Stimulated activated naive CD8-positive, alpha-beta T cell treated with anti-CD3 and anti-CD28 coated beads, Interleukin-15, Interleukin-2, amounts not matched to agents 100 ng/mL and 50 ng/mL, for 24 hours (primary cell): ENCODE measurements around the gene TAGLN2.

ENCODE experiments used
- H3K27ac Mint-ChIP-seq: one replicate; pipeline ENCODE4 v1.8.0; 2021; ENCODE audit warnings: mild to moderate bottlenecking, mixed read lengths
- H3K27me3 Mint-ChIP-seq: one replicate; pipeline ENCODE4 v1.8.0; 2021; ENCODE audit warnings: mixed read lengths
- H3K36me3 Mint-ChIP-seq: one replicate; pipeline ENCODE4 v1.8.0; 2021; ENCODE audit warnings: low read depth, mixed read lengths
- H3K4me1 Mint-ChIP-seq: one replicate; pipeline ENCODE4 v1.8.0; 2021; ENCODE audit warnings: low read depth, mixed read lengths
- H3K4me3 Mint-ChIP-seq: one replicate; pipeline ENCODE4 v1.8.0; 2021; ENCODE audit warnings: mild to moderate bottlenecking, mixed read lengths
- H3K9me3 Mint-ChIP-seq: one replicate; pipeline ENCODE4 v1.8.0; 2021; ENCODE audit warnings: mixed read lengths

Gene TAGLN2

DNA sequence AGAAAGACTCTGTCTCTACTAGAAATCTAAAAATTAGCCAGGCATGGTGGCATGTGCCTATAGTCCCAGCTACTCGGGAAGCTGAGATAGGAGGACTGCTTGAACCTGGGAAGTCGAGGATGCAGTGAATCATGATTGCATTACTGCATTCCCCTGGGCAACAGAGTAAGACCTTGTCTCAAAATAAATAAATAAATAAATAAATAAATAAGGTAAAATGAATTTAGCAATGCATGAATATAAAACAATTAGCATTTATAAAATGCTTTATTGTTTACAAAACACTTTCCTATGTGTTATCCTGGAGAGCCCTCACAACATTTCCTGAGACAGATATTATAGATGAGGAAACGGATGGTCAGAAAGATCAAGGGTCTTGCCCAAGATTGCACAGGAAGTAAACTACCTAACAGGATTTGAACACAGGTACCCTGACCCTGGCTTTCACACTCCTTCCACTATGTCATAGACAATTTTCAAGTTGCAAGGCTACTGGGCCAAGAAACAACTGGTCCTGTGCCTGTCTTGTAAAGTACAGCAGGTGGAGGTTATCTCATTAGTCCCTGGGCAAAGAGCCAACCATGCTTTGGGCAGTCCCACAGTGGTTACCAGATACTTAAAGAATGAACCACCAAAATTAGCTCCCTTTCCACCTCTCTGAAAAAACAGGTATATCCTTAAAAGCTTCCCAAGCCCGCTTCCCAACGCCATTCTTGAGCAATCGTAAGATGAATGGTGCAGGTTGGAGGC is 47.4 kb downstream of the TAGLN2 start:
- no peaks in the 10 kb centered on the region for H3K4me1 Mint-ChIP-seq
- H3K9me3 Mint-ChIP-seq = no peaks in the 10 kb centered on the region
- H3K27me3 Mint-ChIP-seq = peaks cover 3% of the 10 kb centered on the region
- H3K4me3 Mint-ChIP-seq = no peak overlapping the region
- H3K27ac Mint-ChIP-seq = no peak overlapping the region
- no peaks in the 10 kb centered on the region for H3K36me3 Mint-ChIP-seq

DNA sequence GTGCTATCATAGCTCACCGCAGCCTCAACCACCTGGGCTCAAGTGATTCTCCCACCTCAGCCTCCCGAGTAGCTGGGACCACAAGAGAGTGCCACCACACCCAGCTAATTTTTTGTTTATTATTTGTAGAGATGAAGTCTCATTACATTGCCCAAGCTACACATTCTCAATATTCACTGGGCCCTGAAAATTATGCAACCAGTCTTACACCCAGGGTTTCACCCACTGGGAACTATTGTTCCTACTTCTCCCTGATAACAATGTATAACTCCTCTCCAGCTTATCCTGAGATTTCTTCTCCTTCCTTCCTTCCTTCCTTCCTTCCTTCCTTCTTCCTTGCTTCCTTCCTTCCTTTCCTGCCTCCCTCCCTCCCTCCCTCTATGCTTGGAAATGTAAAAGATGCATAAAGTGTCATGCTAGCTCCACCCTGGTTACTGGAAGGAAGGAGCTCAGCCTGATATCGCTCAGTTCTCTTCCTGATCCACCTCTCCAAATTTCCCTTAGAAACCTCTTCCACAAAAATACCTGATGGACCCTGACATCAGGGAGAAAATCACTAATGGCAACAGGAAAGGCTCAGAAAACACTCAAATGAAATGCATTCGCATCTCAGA is 51.7 kb downstream of the TAGLN2 start:
- Mint-ChIP-seq H3K4me3 (no peak overlapping the region), H3K4me1 (peaks cover 5% of the 10 kb centered on the region), H3K27ac (no peak overlapping the region), H3K36me3 (no peaks in the 10 kb centered on the region), H3K27me3 (peaks cover 3% of the 10 kb centered on the region), H3K9me3 (no peaks in the 10 kb centered on the region)

DNA sequence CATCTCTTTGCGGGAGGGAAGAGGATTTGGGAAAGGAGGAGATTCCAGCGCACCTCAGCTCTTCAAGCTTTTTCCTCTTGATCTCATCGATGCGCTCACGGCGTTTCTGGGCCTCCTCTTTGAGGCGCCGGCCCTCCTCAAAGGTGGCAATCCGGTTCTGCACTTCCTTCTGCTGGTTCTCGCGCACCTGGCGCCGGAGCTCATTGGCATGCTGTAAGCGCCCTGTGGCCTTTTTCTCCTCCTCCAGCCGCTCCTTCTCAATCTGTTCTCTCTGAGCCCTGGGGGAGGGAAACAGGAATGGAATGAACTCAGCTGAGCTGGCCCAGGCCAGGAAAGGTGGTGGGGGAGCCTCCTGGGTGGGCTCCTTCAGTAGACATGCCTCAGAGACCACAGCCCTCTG is 52.4 kb downstream of the TAGLN2 start:
- H3K36me3 Mint-ChIP-seq = no peaks in the 10 kb centered on the region
- H3K4me3 Mint-ChIP-seq = no peak overlapping the region
- H3K9me3 Mint-ChIP-seq = no peaks in the 10 kb centered on the region
- peaks cover 3% of the 10 kb centered on the region for H3K27me3 Mint-ChIP-seq
- H3K4me1 Mint-ChIP-seq = peaks cover 5% of the 10 kb centered on the region
- H3K27ac Mint-ChIP-seq = no peak overlapping the region

- no peak overlapping the region for H3K4me3 Mint-ChIP-seq
- peaks cover 10% of the 10 kb centered on the region for H3K4me1 Mint-ChIP-seq
- H3K27ac Mint-ChIP-seq = no peak overlapping the region
- H3K9me3 Mint-ChIP-seq = no peaks in the 10 kb centered on the region
- H3K27me3 Mint-ChIP-seq = peaks cover 3% of the 10 kb centered on the region
- no peaks in the 10 kb centered on the region for H3K36me3 Mint-ChIP-seq
These were observed 54.6 kb downstream of the TAGLN2 start for GRCh38 chr1:159870704-159871103.

DNA sequence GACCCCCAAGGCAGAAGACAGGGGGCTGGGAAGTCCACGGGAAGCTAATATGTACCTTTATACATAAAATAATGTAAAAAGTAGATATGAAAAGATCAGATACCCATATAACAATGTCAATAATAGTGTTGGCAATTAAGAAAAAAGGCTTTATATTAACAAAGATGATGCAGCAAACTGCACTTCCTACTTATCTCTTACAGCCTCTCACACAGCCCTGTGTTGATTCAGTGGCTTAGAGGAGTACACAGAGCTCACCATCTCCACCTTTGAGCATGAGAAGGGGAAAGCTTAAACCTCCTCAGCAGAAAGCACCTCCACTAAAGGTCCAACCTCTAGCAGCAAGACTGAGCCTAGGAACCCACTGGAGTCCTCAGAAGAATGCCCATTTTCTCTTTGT is 55.7 kb downstream of the TAGLN2 start:
- H3K9me3 Mint-ChIP-seq = no peaks in the 10 kb centered on the region
- peaks cover 3% of the 10 kb centered on the region for H3K27me3 Mint-ChIP-seq
- H3K4me3 Mint-ChIP-seq = no peak overlapping the region
- peaks cover 10% of the 10 kb centered on the region for H3K4me1 Mint-ChIP-seq
- no peaks in the 10 kb centered on the region for H3K36me3 Mint-ChIP-seq
- no peak overlapping the region for H3K27ac Mint-ChIP-seq

DNA sequence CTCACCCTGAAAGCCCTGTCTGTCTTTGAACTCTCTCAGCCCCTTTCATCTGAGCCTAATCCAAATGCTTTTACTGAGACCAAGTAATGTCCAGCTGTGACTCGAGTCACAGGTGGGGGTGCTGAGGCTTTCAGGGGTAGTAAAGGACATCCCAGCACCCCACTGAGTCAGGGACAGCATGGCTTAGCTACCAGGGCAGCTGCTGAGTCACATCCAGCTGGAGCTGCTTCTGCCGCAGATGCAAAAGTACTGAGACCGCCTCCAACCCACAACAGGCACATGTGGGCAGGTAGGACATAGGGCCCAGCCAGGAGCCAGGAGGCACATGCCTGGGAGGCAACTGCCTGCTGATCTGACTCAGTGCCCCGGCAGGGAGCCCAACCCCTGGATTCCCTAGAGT is 56.1 kb downstream of the TAGLN2 start:
- H3K36me3 Mint-ChIP-seq = no peaks in the 10 kb centered on the region
- no peak overlapping the region for H3K27ac Mint-ChIP-seq
- H3K9me3 Mint-ChIP-seq = no peaks in the 10 kb centered on the region
- peaks cover 10% of the 10 kb centered on the region for H3K4me1 Mint-ChIP-seq
- peaks cover 4% of the 10 kb centered on the region for H3K27me3 Mint-ChIP-seq
- no peak overlapping the region for H3K4me3 Mint-ChIP-seq

DNA sequence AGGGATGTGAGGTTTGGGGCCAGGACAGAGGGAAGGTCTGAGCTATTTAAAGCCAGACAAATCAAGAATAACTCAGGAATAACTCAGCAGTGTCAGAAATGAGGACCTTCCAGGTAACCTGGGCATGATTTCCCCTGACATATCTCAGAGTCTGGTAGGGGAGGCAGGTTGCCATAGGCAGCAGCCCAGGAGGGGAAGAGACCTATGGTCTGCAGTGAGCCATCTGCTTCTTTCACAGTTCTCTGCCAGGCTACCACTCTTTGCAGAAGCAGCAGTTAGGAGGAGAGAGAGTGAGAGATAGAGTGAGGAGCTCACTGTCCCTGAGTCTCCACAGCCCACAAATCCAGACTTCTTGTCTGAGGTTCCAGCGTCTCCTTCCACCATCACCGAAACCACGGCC is 56.5 kb downstream of the TAGLN2 start:
- peaks cover 10% of the 10 kb centered on the region for H3K4me1 Mint-ChIP-seq
- H3K4me3 Mint-ChIP-seq = no peak overlapping the region
- no peaks in the 10 kb centered on the region for H3K36me3 Mint-ChIP-seq
- H3K27me3 Mint-ChIP-seq = peaks cover 6% of the 10 kb centered on the region
- H3K9me3 Mint-ChIP-seq = no peaks in the 10 kb centered on the region
- H3K27ac Mint-ChIP-seq = no peak overlapping the region
